ENCODE measurements around the gene AGPAT3.

DNA sequence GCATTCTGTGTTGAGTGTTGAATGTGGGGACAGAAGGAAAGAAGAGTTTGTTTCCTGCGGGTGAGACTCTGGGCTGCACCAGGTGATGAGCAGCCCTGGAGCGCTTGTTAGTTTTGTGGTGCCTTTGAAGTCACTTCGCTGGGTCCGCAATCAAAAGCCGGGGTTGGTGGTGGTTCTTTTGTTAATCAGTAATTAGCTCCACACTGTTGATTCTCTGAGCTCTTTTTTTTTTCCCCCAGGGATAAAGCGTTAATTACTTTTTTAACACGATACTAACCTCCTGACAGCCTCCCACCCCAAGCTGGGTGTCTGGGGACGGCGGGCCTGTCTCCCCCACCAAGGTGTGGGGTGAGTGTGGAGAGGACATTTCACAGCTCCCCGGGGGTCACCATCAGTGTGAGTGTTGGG, 56.6 kb downstream of the AGPAT3 start:
- TF ChIP-seq POLR2AphosphoS5 (IDR thresholded peaks at IDR 0.05) = no peak
- TF ChIP-seq CTCF (IDR thresholded peaks at IDR 0.05) = no peak
- TF ChIP-seq POLR2A (IDR thresholded peaks at IDR 0.05) = no peak
- TF ChIP-seq EP300 (IDR thresholded peaks at IDR 0.05) = no peak

All from upper lobe of left lung (tissue), 4 donors.